HEK293 (cell line): ENCODE measurements around the gene UBASH3B.

ENCODE experiments used
- CTCF ChIA-PET: fragments of 350-600 bp; formaldehyde crosslinking; extraction: SDS; loops from one replicate; lab custom pipeline; 2021; ENCODE audit warnings: antibody characterized with exemption; lab: Yijun Ruan, JAX
- POLR2A ChIA-PET: fragments of 300-600 bp; formaldehyde crosslinking; extraction: SDS; loops from one replicate; lab custom pipeline; 2020; ENCODE audit warnings: antibody characterized with exemption, inconsistent platforms; lab: Yijun Ruan, JAX
- H3K27ac ChIP-seq: fragments of 200-500 bp; sonication (Bioruptor generic); 2 replicates; pipeline ENCODE4 v1.5.1; 2014; ENCODE audit warnings: low read depth, low read length, control low read depth, inconsistent platforms; ENCODE audit errors: extremely low read depth
- H3K36me3 ChIP-seq, 2 experiments: fragments of 200-500 bp in 1 of 2; sonication (Bioruptor generic) in 1 of 2; 1 replicate in 1 of 2; 2 replicates in 1 of 2; pipeline ENCODE4 v1.5.1; 2014 to 2017; ENCODE audit warnings: inconsistent platforms in 2 of 2, low read length in 2 of 2; ENCODE audit not compliant: control insufficient read depth in 2 of 2, insufficient read depth in 1 of 2
- H3K4me1 ChIP-seq: fragments of 200-500 bp; sonication (Bioruptor generic); 2 replicates; pipeline ENCODE4 v1.5.1; 2014; ENCODE audit warnings: mild to moderate bottlenecking, low read length, inconsistent platforms; ENCODE audit not compliant: control insufficient read depth, insufficient read depth
- H3K4me3 ChIP-seq: 2 replicates; pipeline ENCODE4 v1.5.1; 2011; ENCODE audit warnings: low read depth, mild to moderate bottlenecking, control low read depth, low read length, moderate library complexity
- H3K9me3 ChIP-seq: fragments of 200-500 bp; sonication (Bioruptor generic); 2 replicates; pipeline ENCODE4 v1.5.1; 2014; ENCODE audit warnings: low read depth, low read length, inconsistent platforms; ENCODE audit not compliant: control insufficient read depth, insufficient read depth
- BCL11A ChIP-seq: fragments of 450-650 bp; formaldehyde crosslinking; IDR thresholded peaks from 2 replicates; pipeline ENCODE4 v1.5.1; 2016; ENCODE audit warnings: low read depth, missing biosample characterization, missing genetic modification characterization
- BCL11B ChIP-seq: fragments of 450-650 bp; formaldehyde crosslinking; IDR thresholded peaks from 2 replicates; pipeline ENCODE4 v1.5.1; 2016; ENCODE audit warnings: low read depth, missing biosample characterization, missing genetic modification characterization
- KLF1 ChIP-seq: fragments of 450-650 bp; formaldehyde crosslinking; IDR thresholded peaks from 2 replicates; pipeline ENCODE4 v1.5.1; 2016; ENCODE audit warnings: missing biosample characterization, missing genetic modification characterization
- MYNN ChIP-seq: fragments of 450-650 bp; formaldehyde crosslinking; IDR thresholded peaks from 2 replicates; pipeline ENCODE4 v1.5.1; 2016; ENCODE audit warnings: missing biosample characterization, missing genetic modification characterization, borderline replicate concordance
- REPIN1 ChIP-seq: fragments of 450-650 bp; formaldehyde crosslinking; IDR thresholded peaks from 2 replicates; pipeline ENCODE4 v1.5.1; 2017; ENCODE audit warnings: missing biosample characterization, missing genetic modification characterization, low read depth
- ZBTB8A ChIP-seq: fragments of 450-650 bp; formaldehyde crosslinking; IDR thresholded peaks from 2 replicates; pipeline ENCODE4 v1.5.1; 2016; ENCODE audit warnings: missing biosample characterization, missing genetic modification characterization
- ZNF114 ChIP-seq: fragments of 450-650 bp; formaldehyde crosslinking; IDR thresholded peaks from 2 replicates; pipeline ENCODE4 v1.5.0; 2017; ENCODE audit warnings: missing biosample characterization, missing genetic modification characterization
- ZNF16 ChIP-seq: fragments of 450-650 bp; formaldehyde crosslinking; IDR thresholded peaks from 2 replicates; pipeline ENCODE4 v1.5.1; 2016; ENCODE audit warnings: low read depth, missing biosample characterization, missing genetic modification characterization
- ZNF211 ChIP-seq: fragments of 450-650 bp; formaldehyde crosslinking; IDR thresholded peaks from 2 replicates; pipeline ENCODE4 v1.5.1; 2016; ENCODE audit warnings: low read depth, missing biosample characterization, missing genetic modification characterization
- ZNF248 ChIP-seq: fragments of 450-650 bp; formaldehyde crosslinking; IDR thresholded peaks from 2 replicates; pipeline ENCODE4 v1.5.1; 2017; ENCODE audit warnings: missing biosample characterization, missing genetic modification characterization
- ZNF274 ChIP-seq, 2 experiments: fragments of 200-500 bp in 1 of 2; fragments of 450-650 bp in 1 of 2; sonication (Bioruptor generic) in 1 of 2; formaldehyde crosslinking in 1 of 2; IDR thresholded peaks; 2 replicates each; pipeline versions ENCODE4 v1.5.1 to v1.6.1; 2014 to 2016; ENCODE audit warnings: borderline replicate concordance in 1 of 2, inconsistent platforms in 1 of 2, low read length in 1 of 2, missing biosample characterization in 1 of 2, missing genetic modification characterization in 1 of 2
- ZNF302 ChIP-seq: fragments of 450-650 bp; formaldehyde crosslinking; IDR thresholded peaks from 2 replicates; pipeline ENCODE4 v1.5.1; 2016; ENCODE audit warnings: missing biosample characterization, missing genetic modification characterization, low read depth
- ZNF404 ChIP-seq: fragments of 450-650 bp; formaldehyde crosslinking; IDR thresholded peaks from 2 replicates; pipeline ENCODE4 v1.5.1; 2017; ENCODE audit warnings: missing biosample characterization, missing genetic modification characterization
- ZNF426 ChIP-seq: fragments of 450-650 bp; formaldehyde crosslinking; IDR thresholded peaks from 2 replicates; pipeline ENCODE4 v1.5.1; 2017; ENCODE audit warnings: missing biosample characterization, missing genetic modification characterization, mild to moderate bottlenecking, inconsistent platforms, moderate library complexity
- ZNF501 ChIP-seq: fragments of 450-650 bp; formaldehyde crosslinking; IDR thresholded peaks from 2 replicates; pipeline ENCODE4 v1.5.1; 2016; ENCODE audit warnings: missing biosample characterization, missing genetic modification characterization
- ZNF510 ChIP-seq: fragments of 450-650 bp; formaldehyde crosslinking; IDR thresholded peaks from 2 replicates; pipeline ENCODE4 v1.5.1; 2018; ENCODE audit warnings: mild to moderate bottlenecking, missing genetic modification characterization, missing biosample characterization; ENCODE audit not compliant: insufficient replicate concordance
- ZNF514 ChIP-seq: fragments of 450-650 bp; formaldehyde crosslinking; IDR thresholded peaks from 2 replicates; pipeline ENCODE4 v1.5.1; 2016; ENCODE audit warnings: missing biosample characterization, missing genetic modification characterization
- ZNF530 ChIP-seq: fragments of 450-650 bp; formaldehyde crosslinking; IDR thresholded peaks from 2 replicates; pipeline ENCODE4 v1.5.1; 2016; ENCODE audit warnings: low read depth, missing biosample characterization, missing genetic modification characterization
- ZNF549 ChIP-seq: fragments of 450-650 bp; IDR thresholded peaks from 2 replicates; pipeline ENCODE4 v1.5.1; 2018; ENCODE audit warnings: missing biosample characterization, missing genetic modification characterization, mild to moderate bottlenecking, inconsistent platforms, moderate library complexity
- ZNF560 ChIP-seq: fragments of 450-650 bp; formaldehyde crosslinking; IDR thresholded peaks from 2 replicates; pipeline ENCODE4 v1.5.1; 2017; ENCODE audit warnings: missing biosample characterization, missing genetic modification characterization, borderline replicate concordance
- ZNF629 ChIP-seq: fragments of 450-650 bp; formaldehyde crosslinking; IDR thresholded peaks from 2 replicates; pipeline ENCODE4 v1.5.1; 2017; ENCODE audit warnings: missing biosample characterization, missing genetic modification characterization
- ZNF701 ChIP-seq: fragments of 450-650 bp; formaldehyde crosslinking; IDR thresholded peaks from 2 replicates; pipeline ENCODE4 v1.5.1; 2016; ENCODE audit warnings: missing biosample characterization, missing genetic modification characterization
- ZNF776 ChIP-seq: fragments of 450-650 bp; formaldehyde crosslinking; IDR thresholded peaks from 2 replicates; pipeline ENCODE4 v1.5.0; 2017; ENCODE audit warnings: missing biosample characterization, missing genetic modification characterization, borderline replicate concordance
- TF ChIP-seq, protein P1 (sequence below): fragments of 450-650 bp; formaldehyde crosslinking; IDR thresholded peaks from 2 replicates; pipeline ENCODE4 v1.5.1; 2016; ENCODE audit warnings: missing biosample characterization, missing genetic modification characterization
- TF ChIP-seq, protein P2 (sequence below): fragments of 450-650 bp; formaldehyde crosslinking; IDR thresholded peaks from 2 replicates; pipeline ENCODE4 v1.5.1; 2016; ENCODE audit warnings: missing biosample characterization, missing genetic modification characterization, low read depth
- TF ChIP-seq, protein P3 (sequence below): fragments of 450-650 bp; formaldehyde crosslinking; IDR thresholded peaks from 2 replicates; pipeline ENCODE4 v1.5.1; 2016; ENCODE audit warnings: missing biosample characterization, missing genetic modification characterization, low read depth
- TF ChIP-seq, protein P4 (sequence below): fragments of 450-650 bp; formaldehyde crosslinking; IDR thresholded peaks from 2 replicates; pipeline ENCODE4 v1.5.1; 2016; ENCODE audit warnings: missing biosample characterization, missing genetic modification characterization

The UBASH3B gene

DNA sequence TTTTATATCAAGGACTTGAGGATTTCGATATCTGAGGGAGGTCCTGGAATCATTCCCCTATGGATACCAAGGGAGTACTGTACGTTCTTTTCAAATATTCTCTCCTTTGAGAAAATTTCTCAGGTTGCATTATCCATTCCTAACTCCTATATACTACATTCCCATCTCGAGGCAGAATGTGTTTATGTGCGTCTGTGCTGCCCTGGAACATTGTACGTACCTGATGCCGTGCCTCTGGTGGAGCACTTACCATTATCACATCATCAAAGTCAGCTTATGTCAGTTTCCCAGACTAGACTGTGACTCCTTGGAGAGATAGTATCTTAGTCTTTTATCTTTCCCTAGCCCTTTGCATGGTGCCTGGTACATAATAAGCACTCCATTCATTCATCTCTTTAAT is 21.7 kb downstream of the UBASH3B start:
- TF ChIP-seq ZNF629 (no peak), ZNF514 (tag by site-specific recombination) (no peak), ZNF426 (tag by site-specific recombination) (no peak), ZNF274 (IDR thresholded peaks at IDR 0.05; ENCODE audit: low read length) (no peak), ZNF274 (tag by site-specific recombination; IDR thresholded peaks at IDR 0.05; ENCODE audit: borderline replicate concordance) (no peak), BCL11B (tag by site-specific recombination) (no peak), BCL11A (tag by site-specific recombination) (no peak), ZNF16 (tag by site-specific recombination) (no peak), REPIN1 (no peak), ZNF701 (tag by site-specific recombination) (no peak), ZNF501 (no peak), MYNN (no peak), ZNF404 (tag by site-specific recombination) (no peak), ZNF114 (tag by site-specific recombination) (no peak), ZNF248 (tag by site-specific recombination) (no peak), ZNF560 (tag by site-specific recombination) (no peak), KLF1 (tag by site-specific recombination) (no peak), ZNF549 (no peak), ZBTB8A (tag by site-specific recombination) (no peak)
- TF ChIP-seq, protein P1, sequence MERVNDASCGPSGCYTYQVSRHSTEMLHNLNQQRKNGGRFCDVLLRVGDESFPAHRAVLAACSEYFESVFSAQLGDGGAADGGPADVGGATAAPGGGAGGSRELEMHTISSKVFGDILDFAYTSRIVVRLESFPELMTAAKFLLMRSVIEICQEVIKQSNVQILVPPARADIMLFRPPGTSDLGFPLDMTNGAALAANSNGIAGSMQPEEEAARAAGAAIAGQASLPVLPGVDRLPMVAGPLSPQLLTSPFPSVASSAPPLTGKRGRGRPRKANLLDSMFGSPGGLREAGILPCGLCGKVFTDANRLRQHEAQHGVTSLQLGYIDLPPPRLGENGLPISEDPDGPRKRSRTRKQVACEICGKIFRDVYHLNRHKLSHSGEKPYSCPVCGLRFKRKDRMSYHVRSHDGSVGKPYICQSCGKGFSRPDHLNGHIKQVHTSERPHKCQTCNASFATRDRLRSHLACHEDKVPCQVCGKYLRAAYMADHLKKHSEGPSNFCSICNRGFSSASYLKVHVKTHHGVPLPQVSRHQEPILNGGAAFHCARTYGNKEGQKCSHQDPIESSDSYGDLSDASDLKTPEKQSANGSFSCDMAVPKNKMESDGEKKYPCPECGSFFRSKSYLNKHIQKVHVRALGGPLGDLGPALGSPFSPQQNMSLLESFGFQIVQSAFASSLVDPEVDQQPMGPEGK (tag by site-specific recombination) = no peak
- TF ChIP-seq, protein P2, sequence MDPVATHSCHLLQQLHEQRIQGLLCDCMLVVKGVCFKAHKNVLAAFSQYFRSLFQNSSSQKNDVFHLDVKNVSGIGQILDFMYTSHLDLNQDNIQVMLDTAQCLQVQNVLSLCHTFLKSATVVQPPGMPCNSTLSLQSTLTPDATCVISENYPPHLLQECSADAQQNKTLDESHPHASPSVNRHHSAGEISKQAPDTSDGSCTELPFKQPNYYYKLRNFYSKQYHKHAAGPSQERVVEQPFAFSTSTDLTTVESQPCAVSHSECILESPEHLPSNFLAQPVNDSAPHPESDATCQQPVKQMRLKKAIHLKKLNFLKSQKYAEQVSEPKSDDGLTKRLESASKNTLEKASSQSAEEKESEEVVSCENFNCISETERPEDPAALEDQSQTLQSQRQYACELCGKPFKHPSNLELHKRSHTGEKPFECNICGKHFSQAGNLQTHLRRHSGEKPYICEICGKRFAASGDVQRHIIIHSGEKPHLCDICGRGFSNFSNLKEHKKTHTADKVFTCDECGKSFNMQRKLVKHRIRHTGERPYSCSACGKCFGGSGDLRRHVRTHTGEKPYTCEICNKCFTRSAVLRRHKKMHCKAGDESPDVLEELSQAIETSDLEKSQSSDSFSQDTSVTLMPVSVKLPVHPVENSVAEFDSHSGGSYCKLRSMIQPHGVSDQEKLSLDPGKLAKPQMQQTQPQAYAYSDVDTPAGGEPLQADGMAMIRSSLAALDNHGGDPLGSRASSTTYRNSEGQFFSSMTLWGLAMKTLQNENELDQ (tag by site-specific recombination) = no peak
- POLR2A ChIA-PET = no interaction called here

DNA sequence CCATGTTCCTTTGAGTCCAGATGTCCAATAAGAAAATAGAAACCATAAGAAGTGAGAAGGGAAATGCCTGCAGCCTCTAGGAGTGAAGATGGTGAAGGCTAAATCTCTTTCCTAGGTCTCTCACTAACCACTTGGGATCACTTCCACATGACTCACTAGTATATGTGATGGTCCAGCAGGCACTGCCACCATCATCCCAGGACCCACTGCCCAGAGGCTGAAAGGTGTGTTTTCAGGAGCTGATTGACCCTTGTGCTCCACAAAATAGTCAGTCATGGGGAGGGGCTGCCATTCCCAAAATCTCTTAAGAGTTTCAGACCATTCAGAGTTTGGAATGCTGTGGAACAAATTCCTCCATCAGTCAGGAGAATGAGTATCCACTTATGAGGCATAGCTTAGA is 22.9 kb downstream of the UBASH3B start:
- Histone ChIP-seq H3K36me3 (no peaks in the 10 kb centered on the region), H3K4me1 (no peaks in the 10 kb centered on the region), H3K9me3 (no peaks in the 10 kb centered on the region), H3K27ac (no peak overlapping the region), H3K4me3 (no peak overlapping the region)
- ChIA-PET CTCF (interaction anchor here (0.8 kb wide), 1 partner anchor 76 kb away, joined by 3 read pairs; no protein-coding TSS in a partner anchor), POLR2A (no interaction called here)
- TF ChIP-seq, protein P3, sequence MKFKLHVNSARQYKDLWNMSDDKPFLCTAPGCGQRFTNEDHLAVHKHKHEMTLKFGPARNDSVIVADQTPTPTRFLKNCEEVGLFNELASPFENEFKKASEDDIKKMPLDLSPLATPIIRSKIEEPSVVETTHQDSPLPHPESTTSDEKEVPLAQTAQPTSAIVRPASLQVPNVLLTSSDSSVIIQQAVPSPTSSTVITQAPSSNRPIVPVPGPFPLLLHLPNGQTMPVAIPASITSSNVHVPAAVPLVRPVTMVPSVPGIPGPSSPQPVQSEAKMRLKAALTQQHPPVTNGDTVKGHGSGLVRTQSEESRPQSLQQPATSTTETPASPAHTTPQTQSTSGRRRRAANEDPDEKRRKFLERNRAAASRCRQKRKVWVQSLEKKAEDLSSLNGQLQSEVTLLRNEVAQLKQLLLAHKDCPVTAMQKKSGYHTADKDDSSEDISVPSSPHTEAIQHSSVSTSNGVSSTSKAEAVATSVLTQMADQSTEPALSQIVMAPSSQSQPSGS = no peak
- TF ChIP-seq ZNF211 (no peak), ZNF510 (no peak), ZNF776 (no peak), ZNF302 (tag by site-specific recombination) (no peak), ZNF530 (tag by site-specific recombination) (no peak)
- TF ChIP-seq, protein P4, sequence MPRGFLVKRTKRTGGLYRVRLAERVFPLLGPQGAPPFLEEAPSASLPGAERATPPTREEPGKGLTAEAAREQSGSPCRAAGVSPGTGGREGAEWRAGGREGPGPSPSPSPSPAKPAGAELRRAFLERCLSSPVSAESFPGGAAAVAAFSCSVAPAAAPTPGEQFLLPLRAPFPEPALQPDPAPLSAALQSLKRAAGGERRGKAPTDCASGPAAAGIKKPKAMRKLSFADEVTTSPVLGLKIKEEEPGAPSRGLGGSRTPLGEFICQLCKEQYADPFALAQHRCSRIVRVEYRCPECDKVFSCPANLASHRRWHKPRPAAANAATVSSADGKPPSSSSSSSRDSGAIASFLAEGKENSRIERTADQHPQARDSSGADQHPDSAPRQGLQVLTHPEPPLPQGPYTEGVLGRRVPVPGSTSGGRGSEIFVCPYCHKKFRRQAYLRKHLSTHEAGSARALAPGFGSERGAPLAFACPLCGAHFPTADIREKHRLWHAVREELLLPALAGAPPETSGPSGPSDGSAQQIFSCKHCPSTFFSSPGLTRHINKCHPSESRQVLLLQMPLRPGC = no peak

More for the DNA sequence above, 21.7 kb downstream of the UBASH3B start:
- Histone ChIP-seq H3K4me1 (no peaks in the 10 kb centered on the region), H3K9me3 (no peaks in the 10 kb centered on the region), H3K4me3 (no peak overlapping the region), H3K36me3 (no peaks in the 10 kb centered on the region), H3K27ac (no peak overlapping the region)
- CTCF ChIA-PET = interaction anchor here (0.6 kb wide), 1 partner anchor 10 kb away, joined by 3 read pairs; no protein-coding TSS in a partner anchor
